ENCODE data around the gene RWDD2A. TPM values are rescaled to one million over a fixed set of nuclear protein-coding genes. Genes with fewer than 3 reads are reported as not detected.

RWDD2A gene
- total RNA-seq, 6 experiments from 2014 or later: 4.0 to 5.1 (median 4.3) TPM

GRCh38 chr6:83160167-83160566, 33.0 kb upstream of the RWDD2A start:
- TF ChIP-seq, protein P1, sequence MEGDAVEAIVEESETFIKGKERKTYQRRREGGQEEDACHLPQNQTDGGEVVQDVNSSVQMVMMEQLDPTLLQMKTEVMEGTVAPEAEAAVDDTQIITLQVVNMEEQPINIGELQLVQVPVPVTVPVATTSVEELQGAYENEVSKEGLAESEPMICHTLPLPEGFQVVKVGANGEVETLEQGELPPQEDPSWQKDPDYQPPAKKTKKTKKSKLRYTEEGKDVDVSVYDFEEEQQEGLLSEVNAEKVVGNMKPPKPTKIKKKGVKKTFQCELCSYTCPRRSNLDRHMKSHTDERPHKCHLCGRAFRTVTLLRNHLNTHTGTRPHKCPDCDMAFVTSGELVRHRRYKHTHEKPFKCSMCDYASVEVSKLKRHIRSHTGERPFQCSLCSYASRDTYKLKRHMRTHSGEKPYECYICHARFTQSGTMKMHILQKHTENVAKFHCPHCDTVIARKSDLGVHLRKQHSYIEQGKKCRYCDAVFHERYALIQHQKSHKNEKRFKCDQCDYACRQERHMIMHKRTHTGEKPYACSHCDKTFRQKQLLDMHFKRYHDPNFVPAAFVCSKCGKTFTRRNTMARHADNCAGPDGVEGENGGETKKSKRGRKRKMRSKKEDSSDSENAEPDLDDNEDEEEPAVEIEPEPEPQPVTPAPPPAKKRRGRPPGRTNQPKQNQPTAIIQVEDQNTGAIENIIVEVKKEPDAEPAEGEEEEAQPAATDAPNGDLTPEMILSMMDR (IDR thresholded peaks at IDR 0.05): no peak
- H3K4me1 Mint-ChIP-seq (ENCODE audit: low read depth): no peaks in the 10 kb centered on the region; the same call in 1 of the 2 replicates
- peaks cover 3% of the 10 kb centered on the region; the same call in 1 of the 2 replicates for H3K27me3 Mint-ChIP-seq (ENCODE audit: insufficient read depth)
- no peak for DNase-seq
- H3K27ac Mint-ChIP-seq: no peak overlapping the region
- H3K4me3 Mint-ChIP-seq: no peak overlapping the region
- no peaks in the 10 kb centered on the region for H3K9me3 Mint-ChIP-seq
- H3K36me3 Mint-ChIP-seq (ENCODE audit: low read depth): peaks cover 9% of the 10 kb centered on the region

GRCh38 chr6:83167726-83168278, 25.4 kb upstream of the RWDD2A start:
- H3K36me3 Mint-ChIP-seq (ENCODE audit: low read depth): peaks cover 30% of the 10 kb centered on the region
- TF ChIP-seq, protein P1 (IDR thresholded peaks at IDR 0.05): no peak
- no peak overlapping the region for H3K27ac Mint-ChIP-seq
- H3K9me3 Mint-ChIP-seq: no peaks in the 10 kb centered on the region
- no peak overlapping the region for H3K4me3 Mint-ChIP-seq
- DNase-seq: no peak
- peaks cover 3% of the 10 kb centered on the region; the same call in 1 of the 2 replicates for H3K27me3 Mint-ChIP-seq (ENCODE audit: insufficient read depth)
- H3K4me1 Mint-ChIP-seq (ENCODE audit: low read depth): peaks cover 8% of the 10 kb centered on the region; the same call in 1 of the 2 replicates

DNA sequence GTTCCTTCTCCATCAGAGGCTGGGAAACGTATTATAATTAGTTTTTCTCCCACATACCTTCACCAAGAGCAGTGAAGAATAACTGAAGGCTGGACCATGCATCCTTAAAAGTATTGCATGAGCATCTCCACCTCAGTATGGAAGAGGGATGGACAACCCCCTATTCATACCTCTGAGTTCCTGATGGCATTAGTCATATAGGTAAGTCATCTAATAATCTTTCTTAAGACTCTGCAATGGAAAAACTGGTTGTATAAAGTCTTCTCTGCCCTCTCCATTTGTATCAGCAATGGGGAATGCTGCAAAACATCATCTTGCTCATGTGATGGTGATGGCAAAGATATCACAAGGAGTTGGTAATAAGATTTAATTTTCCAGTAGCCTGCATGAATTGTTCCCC, 24.6 kb upstream of the RWDD2A start:
- peaks cover 8% of the 10 kb centered on the region; the same call in 1 of the 2 replicates for H3K4me1 Mint-ChIP-seq (ENCODE audit: low read depth)
- TF ChIP-seq, protein P1 (IDR thresholded peaks at IDR 0.05): no peak
- no peaks in the 10 kb centered on the region for H3K9me3 Mint-ChIP-seq
- no peak overlapping the region for H3K4me3 Mint-ChIP-seq
- H3K27me3 Mint-ChIP-seq (ENCODE audit: insufficient read depth): peaks cover 3% of the 10 kb centered on the region; the same call in 1 of the 2 replicates
- H3K36me3 Mint-ChIP-seq (ENCODE audit: low read depth): peaks cover 37% of the 10 kb centered on the region
- H3K27ac Mint-ChIP-seq: no peak overlapping the region
- no peak for DNase-seq

DNA sequence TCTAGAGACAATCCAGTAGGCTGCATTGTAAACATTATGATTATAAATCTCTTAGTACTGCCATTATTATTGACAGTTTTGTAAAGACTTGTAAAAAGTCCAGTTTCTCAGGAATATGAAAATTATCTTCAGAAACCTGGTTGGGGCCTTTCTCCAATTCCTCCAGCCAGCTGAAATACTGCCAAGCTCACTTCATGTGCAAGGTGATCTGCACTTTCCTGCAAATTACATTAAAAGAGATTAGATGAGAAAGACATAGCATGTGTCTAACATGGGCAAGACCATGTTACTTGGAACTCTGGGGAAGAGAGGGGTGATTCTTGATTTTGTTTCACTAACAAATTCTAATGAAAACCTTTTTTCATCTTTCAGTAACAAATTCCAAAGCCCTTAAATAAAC, 24.1 kb upstream of the RWDD2A start:
- H3K36me3 Mint-ChIP-seq (ENCODE audit: low read depth): peaks cover 40% of the 10 kb centered on the region
- H3K27me3 Mint-ChIP-seq (ENCODE audit: insufficient read depth): peaks cover 3% of the 10 kb centered on the region; the same call in 1 of the 2 replicates
- TF ChIP-seq, protein P1 (IDR thresholded peaks at IDR 0.05): no peak
- no peak for DNase-seq
- H3K4me1 Mint-ChIP-seq (ENCODE audit: low read depth): peaks cover 8% of the 10 kb centered on the region; the same call in 1 of the 2 replicates
- H3K4me3 Mint-ChIP-seq: no peak overlapping the region
- no peak overlapping the region for H3K27ac Mint-ChIP-seq
- no peaks in the 10 kb centered on the region for H3K9me3 Mint-ChIP-seq

- H3K4me3 Mint-ChIP-seq: no peak overlapping the region
- no peaks in the 10 kb centered on the region for H3K9me3 Mint-ChIP-seq
- H3K27me3 Mint-ChIP-seq (ENCODE audit: insufficient read depth): peaks cover under 1% of the 10 kb centered on the region; the same call in 1 of the 2 replicates
- peak overlapping the region; percentile 45; the same call in 1 of the 2 replicates for H3K27ac Mint-ChIP-seq
- peaks cover 8% of the 10 kb centered on the region; the same call in 1 of the 2 replicates for H3K4me1 Mint-ChIP-seq (ENCODE audit: low read depth)
- TF ChIP-seq, protein P1 (IDR thresholded peaks at IDR 0.05): no peak
- H3K36me3 Mint-ChIP-seq (ENCODE audit: low read depth): peaks cover 43% of the 10 kb centered on the region
- no peak for DNase-seq
Observed at GRCh38 chr6:83169511-83169910, 23.6 kb upstream of the RWDD2A start.

Measured in HFFc6 (cell line).